NCI-H128 (cell line): Measurements from ENCODE around the gene LRRFIP1.
"Not testable (repeated sequence)": the region's sequence is repeated elsewhere in the genome, so short reads cannot be mapped to it uniquely, and the experiment has no call there.

Experiments used
- DNase-seq: peaks from one replicate; lab custom pipeline; 2025; ENCODE audit not compliant: unreplicated experiment; lab: John Stamatoyannopoulos, UW

Gene LRRFIP1

GRCh38 chr2:237627441-237628246, at the start of gene LRRFIP1:
Gene LRRFIP1 (plus strand): TSS chr2:237627587. CDS start chr2:237627645, 58 bp downstream.
- DNase-seq, result no peak

- no peak for DNase-seq
Observed at GRCh38 chr2:237577956-237578870, 49.2 kb upstream of the LRRFIP1 start.

- no peak for DNase-seq
Observed at GRCh38 chr2:237581326-237581725, 46.1 kb upstream of the LRRFIP1 start.

- DNase-seq, result peak; percentile 12
Observed at GRCh38 chr2:237581751-237582746, 45.3 kb upstream of the LRRFIP1 start.

GRCh38 chr2:237583385-237584295, 43.7 kb upstream of the LRRFIP1 start:
- no peak for DNase-seq

GRCh38 chr2:237585590-237586221, 41.7 kb upstream of the LRRFIP1 start:
- DNase-seq, result no peak

- no peak for DNase-seq
Observed at GRCh38 chr2:237588044-237588696, 39.2 kb upstream of the LRRFIP1 start.

- DNase-seq, result no peak
Observed at GRCh38 chr2:237590272-237591140, 36.9 kb upstream of the LRRFIP1 start, which contains the start of gene RAB17. Gene RAB17 (minus strand): TSS chr2:237590734. CDS start chr2:237586154, 4,580 bp downstream.

GRCh38 chr2:237591141-237591881, 36.1 kb upstream of the LRRFIP1 start:
- DNase-seq, result no peak

- no peak for DNase-seq
Observed at GRCh38 chr2:237592425-237592980, 34.9 kb upstream of the LRRFIP1 start.

- no peak for DNase-seq
Observed at GRCh38 chr2:237593036-237593435, 34.4 kb upstream of the LRRFIP1 start.

GRCh38 chr2:237593596-237594320, 33.6 kb upstream of the LRRFIP1 start:
- no peak for DNase-seq

GRCh38 chr2:237594514-237594871, 32.9 kb upstream of the LRRFIP1 start:
- DNase-seq, result no peak

- DNase-seq, result not testable (repeated sequence)
Observed at GRCh38 chr2:237595829-237596519, 31.4 kb upstream of the LRRFIP1 start.

- no peak for DNase-seq
Observed at GRCh38 chr2:237596520-237597195, 30.7 kb upstream of the LRRFIP1 start.
